Thyroid gland (tissue), 4 donors: ENCODE results near the gene ZNF766. TPM values are rescaled to one million over a fixed set of nuclear protein-coding genes. Genes with fewer than 3 reads are reported as not detected.
A peak's percentile ranks its signal among the peaks of the same experiment; 100 is the strongest.

Source experiments
- DNase-seq, 2 donors: peaks; one replicate each; pipeline ENCODE4 v3.0.0-alpha.2; 2019
- H3K27ac ChIP-seq, 3 donors: fragments of 200-600 bp; sonication (generic); 1 replicate in 2 of 3; 2 replicates in 1 of 3; pipeline ENCODE4 v1.5.1; 2016 to 2019; ENCODE audit warnings: mild to moderate bottlenecking in 1 of 3, moderate library complexity in 1 of 3
- H3K27me3 ChIP-seq: fragments of 200-600 bp; sonication (generic); one replicate; pipeline ENCODE4 v1.5.1; 2019
- H3K36me3 ChIP-seq, 2 donors: fragments of 200-600 bp; sonication (generic); one replicate each; pipeline ENCODE4 v1.5.1; 2016 to 2019
- H3K4me1 ChIP-seq, 2 donors: fragments of 200-600 bp; sonication (generic); one replicate each; pipeline ENCODE4 v1.5.1; 2017 to 2019
- H3K4me3 ChIP-seq, 3 donors: fragments of 200-600 bp; sonication (generic); replicated peaks in 1 of 3; 1 replicate in 2 of 3; 2 replicates in 1 of 3; pipeline ENCODE4 v1.5.1; 2016; ENCODE audit warnings: mild to moderate bottlenecking in 1 of 3
- H3K9me3 ChIP-seq: fragments of 200-600 bp; sonication (generic); one replicate; pipeline ENCODE4 v1.5.1; 2017
- CTCF ChIP-seq, 6 experiments: fragments of 200-600 bp in 3 of 6; fragments of 450-650 bp in 3 of 6; sonication (generic) in 3 of 6; IDR thresholded peaks; one replicate each; pipeline ENCODE4 v1.5.1; 2016 to 2019; ENCODE audit warnings: antibody characterized with exemption in 6 of 6, mild to moderate bottlenecking in 2 of 6, inconsistent platforms in 1 of 6, moderate library complexity in 1 of 6
- POLR2A ChIP-seq, 2 donors: fragments of 450-650 bp; IDR thresholded peaks; one replicate each; pipeline ENCODE4 v1.6.1; 2017; ENCODE audit warnings: antibody characterized with exemption in 2 of 2, mild to moderate bottlenecking in 2 of 2, moderate library complexity in 1 of 2
- WGBS, 2 donors: methylation state at CpG; one replicate each; pipeline ENCODE4 v1.1.5; 2017; 5-methylcytosine and 5-hydroxymethylcytosine counted together
- intact Hi-C: fragments of 100-400 bp; cut with DNase I; formaldehyde crosslinking; loops from one replicate; pipeline ENCODE4 v1.15.1; 2023
- microRNA counts, 2 donors: library from miRNA; unstranded; fragments of <30 nt; microRNA quantifications; one replicate each; lab custom pipeline; 2016 to 2017
- microRNA-seq: library from miRNA; unstranded; fragments of <30 nt; microRNA quantifications from one replicate; pipeline ENCODE4, GENCODE V29; 2016
- small RNA-seq: library from RNA; depleted of rRNA; stranded (forward); fragments of <200 nt; gene quantifications from one replicate; pipeline ENCODE3, GENCODE V24; 2016
- total RNA-seq, 4 donors: library from RNA; depleted of rRNA; stranded (reverse); fragments of >200 nt; gene quantifications; one replicate each; pipeline ENCODE4 v1.2.3, GENCODE V29; 2016

ZNF766 gene
- total RNA-seq, 4 donors from 2014 or later: 13.2 to 26.5 (median 16.1) TPM

- peak; percentile 95 for DNase-seq
- Histone ChIP-seq H3K36me3 (no peaks in the 10 kb centered on the region), H3K9me3 (no peaks in the 10 kb centered on the region), H3K4me1 (peaks cover 0 to 8% of the 10 kb centered on the region in 2 donors), H3K27ac (peak overlapping the region; percentile 24 to 56 (median 31)), H3K4me3 (no peak overlapping the region), H3K27me3 (no peaks in the 10 kb centered on the region)
- intact Hi-C loops: no loop called here
- TF ChIP-seq CTCF (IDR thresholded peaks at IDR 0.05): peak; percentile 21 to 89 (median 69)
- TF ChIP-seq POLR2A (IDR thresholded peaks at IDR 0.05): no peak
- 6 to 12% methylated on average over 7 to 8 of the region's 8 CpGs for WGBS, 2 donors
Observed at GRCh38 chr19:52343548-52343947, 74.2 kb downstream of the ZNF766 start.

- intact Hi-C loops: no loop called here
- 90 to 92% methylated on average over 6 of the region's 6 CpGs for WGBS, 2 donors
- Histone ChIP-seq H3K27me3 (no peaks in the 10 kb centered on the region), H3K4me3 (no peak overlapping the region), H3K36me3 (peaks cover 0 to 4% of the 10 kb centered on the region in 2 donors), H3K27ac (no peak overlapping the region), H3K4me1 (peaks cover 0 to 8% of the 10 kb centered on the region in 2 donors), H3K9me3 (no peaks in the 10 kb centered on the region)
- no peak for TF ChIP-seq CTCF (IDR thresholded peaks at IDR 0.05)
- no peak for TF ChIP-seq POLR2A (IDR thresholded peaks at IDR 0.05)
- DNase-seq: no peak
Observed at GRCh38 chr19:52345162-52345561, 75.8 kb downstream of the ZNF766 start.

MicroRNA genes within 50 kb of the gene (microRNA counts, 767-probe panel; counts per million panel counts)
- microRNA hsa-miR-643 (lab: Ali Mortazavi, UCI): 0 counts per million in 2 donors

Small RNAs within 50 kb of the gene (microRNA-seq; reads per million reads assigned to microRNA genes)
- gene MIR643 (1.5 reads per million), gene MIR6801 (not detected)

Small RNAs within 50 kb of the gene (small RNA-seq; reads per million reads assigned to genes)
- gene MIR643 (not detected), gene MIR6801 (not detected), gene RF00019 (not detected)

Other genes starting within 250 kb of the ZNF766 start
- 10 to 100 TPM; 10.6 to 17.6 (median 14.0) TPM for gene ZNF614, start 241.2 kb upstream of the ZNF766 start, total RNA-seq
- 10 to 100 TPM; 12.9 to 20.9 (median 16.6) TPM for gene ZNF432, start 220.7 kb upstream of the ZNF766 start, total RNA-seq
- gene ZNF841, start 173.8 kb upstream of the ZNF766 start, total RNA-seq: 10 to 100 TPM; 14.9 to 23.9 (median 18.0) TPM
- 10 to 100 TPM; 11.0 to 14.1 (median 13.2) TPM for gene ZNF616, start 129.6 kb upstream of the ZNF766 start, total RNA-seq
- 10 to 100 TPM in 3 of 4 donors, 1 to 10 TPM in 1; 7.2 to 15.9 (median 12.3) TPM for gene ZNF836, start 98.0 kb upstream of the ZNF766 start, total RNA-seq
- 100 to 1,000 TPM; 120 to 272 (median 258) TPM for gene PPP2R1A, start 79.5 kb upstream of the ZNF766 start, total RNA-seq
- 10 to 100 TPM; 12.6 to 14.4 (median 12.8) TPM for gene ZNF480, start 27.6 kb downstream of the ZNF766 start, total RNA-seq
- 10 to 100 TPM in 1 of 4 donors, 1 to 10 TPM in 3; 4.3 to 10.6 (median 7.1) TPM for gene ZNF610, start 66.7 kb downstream of the ZNF766 start, total RNA-seq
- 10 to 100 TPM; 31.1 to 49.4 (median 36.7) TPM for gene ZNF880, start 100.3 kb downstream of the ZNF766 start, total RNA-seq
- gene ZNF528, start 128.3 kb downstream of the ZNF766 start, total RNA-seq: 10 to 100 TPM; 25.3 to 63.3 (median 43.3) TPM
- gene ZNF534, start 159.6 kb downstream of the ZNF766 start, total RNA-seq: 1 to 10 TPM in 1 of 4 donors, under 1 TPM in 2, not detected in 1; 0.50 to 1.2 (median 0.54) TPM
- gene ZNF578, start 184.0 kb downstream of the ZNF766 start, total RNA-seq: 1 to 10 TPM; 2.7 to 6.9 (median 3.8) TPM